Endothelial cell of umbilical vein (primary cell): Measurements from ENCODE around the gene ENPP3. TPM values are rescaled to one million over a fixed set of nuclear protein-coding genes. Genes with fewer than 3 reads are reported as not detected.

ENCODE experiments used
- BruUV-seq: library from RNA; stranded (reverse); fragments of 400-500 nt; replicated peaks from 2 replicates; lab custom pipeline; 2021; lab: Mats Ljungman, UMichigan
- CTCF ChIA-PET: fragments of 300-600, 350-600 bp; sonication (Branson Sonifier 250); formaldehyde crosslinking; loops from one replicate; lab custom pipeline; 2021; ENCODE audit warnings: antibody characterized with exemption, inconsistent platforms; lab: Charles Lee
- POLR2A ChIA-PET: fragments of 300-600, 350-600 bp; sonication (Branson Sonifier 250); formaldehyde crosslinking; loops from one replicate; lab custom pipeline; 2021; ENCODE audit warnings: antibody characterized with exemption, inconsistent platforms; lab: Charles Lee
- DNase-seq: peaks from one replicate; pipeline ENCODE4 v3.0.0-alpha.2; 2011; ENCODE audit warnings: low read depth, low spot score
- FAIRE-seq: peaks from 2 replicates; lab custom pipeline; 2011; peaks lifted over from hg19 to GRCh38; lab: Jason Lieb, UNC
- H2AFZ ChIP-seq: 2 replicates; pipeline ENCODE4 v1.6.0; 2012; ENCODE audit warnings: low read depth, low read length, control low read depth, inconsistent platforms
- H3K27ac ChIP-seq: 2 replicates; pipeline ENCODE4 v1.5.1; 2011; ENCODE audit warnings: low read depth, mild to moderate bottlenecking, control low read depth, low read length, moderate library complexity; ENCODE audit not compliant: insufficient read depth
- H3K27me3 ChIP-seq, 2 experiments: 2 replicates each; pipeline versions ENCODE4 v1.6.0 to v1.6.1; 2011; ENCODE audit warnings: low read length in 2 of 2, mixed read lengths in 1 of 2; ENCODE audit not compliant: control insufficient read depth in 2 of 2, insufficient read depth in 2 of 2
- H3K36me3 ChIP-seq, 2 experiments: 2 replicates in 1 of 2; 3 replicates in 1 of 2; pipeline ENCODE4 v1.5.1; 2011; ENCODE audit warnings: low read length in 2 of 2, mild to moderate bottlenecking in 1 of 2, moderate library complexity in 1 of 2; ENCODE audit not compliant: control insufficient read depth in 2 of 2, insufficient read depth in 2 of 2; ENCODE audit errors: extremely low read depth in 1 of 2
- H3K4me1 ChIP-seq: 3 replicates; pipeline ENCODE4 v1.5.1; 2011; ENCODE audit warnings: mild to moderate bottlenecking, low read length; ENCODE audit not compliant: control insufficient read depth, insufficient read depth; ENCODE audit errors: extremely low read depth
- H3K4me2 ChIP-seq: 2 replicates; pipeline ENCODE4 v1.6.1; 2011; ENCODE audit warnings: low read length, control low read depth, mixed read lengths; ENCODE audit not compliant: insufficient read depth
- H3K4me3 ChIP-seq, 3 experiments: fragments of 200-600 bp in 1 of 3; sonication (generic), shearing (Covaris generic) in 1 of 3; replicated peaks in 1 of 3; 2 replicates each; pipeline ENCODE4 v1.5.1; 2011 to 2016; ENCODE audit warnings: control low read depth in 3 of 3, low read length in 3 of 3, mild to moderate bottlenecking in 2 of 3, inconsistent platforms in 1 of 3, low read depth in 1 of 3, moderate library complexity in 1 of 3; ENCODE audit not compliant: insufficient read depth in 1 of 3
- H3K79me2 ChIP-seq: 2 replicates; pipeline ENCODE4 v1.6.0; 2012; ENCODE audit warnings: low read length, inconsistent platforms; ENCODE audit not compliant: control insufficient read depth, insufficient read depth
- H3K9ac ChIP-seq: replicated peaks from 2 replicates; pipeline ENCODE3; 2011; ENCODE audit warnings: low read length, control low read depth; ENCODE audit not compliant: insufficient read depth; ENCODE audit errors: extremely low read depth
- H3K9me1 ChIP-seq: replicated peaks from 3 replicates; pipeline ENCODE4 v1.6.0; 2011; ENCODE audit warnings: mild to moderate bottlenecking, low read length; ENCODE audit not compliant: control insufficient read depth, insufficient read depth; ENCODE audit errors: extremely low read depth
- H3K9me3 ChIP-seq: replicated peaks from 2 replicates; pipeline ENCODE4 v1.5.1; 2012; ENCODE audit warnings: low read length, inconsistent platforms; ENCODE audit not compliant: control insufficient read depth, insufficient read depth
- H4K20me1 ChIP-seq: replicated peaks from 2 replicates; pipeline ENCODE3; 2011; ENCODE audit warnings: mild to moderate bottlenecking, low read length; ENCODE audit not compliant: control insufficient read depth, insufficient read depth; ENCODE audit errors: extremely low read depth
- CTCF ChIP-seq, 2 donors: IDR thresholded peaks; 1 replicate in 1 of 2; 2 replicates in 1 of 2; pipeline ENCODE4 v1.5.1; 2011; ENCODE audit warnings: low read length in 2 of 2, mild to moderate bottlenecking in 2 of 2, moderate library complexity in 2 of 2, control low read depth in 1 of 2, inconsistent platforms in 1 of 2, low read depth in 1 of 2; ENCODE audit not compliant: insufficient read depth in 1 of 2; ENCODE audit errors: extremely low read depth in 1 of 2
- EZH2 ChIP-seq: IDR thresholded peaks from 2 replicates; pipeline ENCODE4 v1.6.1; 2012; ENCODE audit warnings: borderline replicate concordance, low read depth, mild to moderate bottlenecking, moderate library complexity, low read length, inconsistent platforms; ENCODE audit not compliant: severe bottlenecking
- FOS ChIP-seq: IDR thresholded peaks from 2 replicates; pipeline ENCODE4 v1.6.1; 2011; ENCODE audit warnings: mild to moderate bottlenecking, low read length, moderate library complexity, borderline replicate concordance; ENCODE audit not compliant: insufficient read depth
- GATA2 ChIP-seq: IDR thresholded peaks from 2 replicates; pipeline ENCODE4 v1.7.0; 2011; ENCODE audit warnings: low read depth, mild to moderate bottlenecking, moderate library complexity, mixed read lengths, low read length; ENCODE audit not compliant: insufficient read length, insufficient read depth
- JUN ChIP-seq: IDR thresholded peaks from 2 replicates; pipeline ENCODE4 v1.6.1; 2011; ENCODE audit warnings: borderline replicate concordance, low read depth; ENCODE audit not compliant: insufficient read length, insufficient read depth
- MAX ChIP-seq: IDR thresholded peaks from 2 replicates; pipeline ENCODE4 v1.6.1; 2011; ENCODE audit not compliant: insufficient read depth, insufficient read length
- MYC ChIP-seq: IDR thresholded peaks from one replicate; pipeline ENCODE4 v1.6.1; 2011; ENCODE audit warnings: mild to moderate bottlenecking, low read depth, low read length
- POLR2AphosphoS5 ChIP-seq: IDR thresholded peaks from 2 replicates; pipeline ENCODE4 v1.6.1; 2012; ENCODE audit warnings: low read depth, mild to moderate bottlenecking, control low read depth, low read length, moderate library complexity; ENCODE audit not compliant: insufficient read depth
- dilution Hi-C: fragments of 300-500 bp; cut with MboI; formaldehyde crosslinking; loops from one replicate; pipeline ENCODE4 v1.15.0; 2019; ENCODE audit warnings: low sequenced_read_pairs; ENCODE audit not compliant: extremely low pct_ligation_motif_present
- intact Hi-C: fragments of 100-400 bp; cut with micrococcal nuclease; formaldehyde crosslinking; loops from one replicate; pipeline ENCODE4 v1.10.0; 2022
- polyA plus RNA-seq, 4 experiments: library from polyadenylated mRNA; depleted of rRNA in 3 of 4; stranded (reverse) in 3 of 4; unstranded in 1 of 4; fragments of >200 nt; gene quantifications; 2 replicates each; pipeline versions ENCODE4 v1.2.1 to v1.2.3, GENCODE V29; 2011 to 2012; ENCODE audit warnings: missing spikeins in 1 of 4
- total RNA-seq: library from RNA; stranded (reverse); gene quantifications from 2 replicates; pipeline ENCODE4 v1.2.3, GENCODE V29; 2021

ENPP3 gene
- total and polyA plus RNA-seq, 2 donors (not counting 3 experiments of a cell fraction or from before 2014, with no cell fraction given), result not detected

- no peak overlapping the region for H2AFZ ChIP-seq
Observed at GRCh38 chr6:131729550-131729949, 92.4 kb downstream of the ENPP3 start.

GRCh38 chr6:131730264-131730663 is 93.2 kb downstream of the ENPP3 start:
- H3K27me3 ChIP-seq, result no peaks in the 10 kb centered on the region
- H3K4me1 ChIP-seq, result no peaks in the 10 kb centered on the region
- no peaks in the 10 kb centered on the region for H4K20me1 ChIP-seq
- BruUV-seq, result no TSS peak
- no peak overlapping the region for H2AFZ ChIP-seq
- FAIRE-seq (no peak), DNase-seq (no peak)
- dilution Hi-C loops (no loop called here), intact Hi-C loops (no loop called here)
- H3K4me2 ChIP-seq, result no peak overlapping the region
- no peak overlapping the region for H3K27ac ChIP-seq
- H3K9ac ChIP-seq, result no peak overlapping the region
- ChIA-PET CTCF (interaction anchor here (1.8 kb wide), 2 partner anchors 8 to 14 kb away, joined by 3 to 9 read pairs; no protein-coding TSS in a partner anchor), POLR2A (no interaction called here)
- no peaks in the 10 kb centered on the region for H3K36me3 ChIP-seq
- TF ChIP-seq MYC (no peak), EZH2 (no peak), GATA2 (no peak), MAX (no peak), POLR2AphosphoS5 (no peak), FOS (no peak)
- H3K79me2 ChIP-seq, result no peaks in the 10 kb centered on the region
- no peaks in the 10 kb centered on the region for H3K9me1 ChIP-seq
- no peak overlapping the region for H3K4me3 ChIP-seq
- no peaks in the 10 kb centered on the region for H3K9me3 ChIP-seq

More at GRCh38 chr6:131729550-131729949, 92.4 kb downstream of the ENPP3 start:
- H4K20me1 ChIP-seq, result no peaks in the 10 kb centered on the region
- TF ChIP-seq CTCF (IDR thresholded peaks at IDR 0.05; ENCODE audit: extremely low read depth in 1 of 2, insufficient read depth in 1 of 2, low read depth in 1 of 2, low read length in 2 of 2) (no peak), MYC (no peak), JUN (no peak)
- H3K4me2 ChIP-seq, result no peak overlapping the region
- FAIRE-seq (no peak), DNase-seq (no peak)
- dilution Hi-C loops (no loop called here), intact Hi-C loops (no loop called here)
- POLR2A ChIA-PET, result no interaction called here
- no peaks in the 10 kb centered on the region for H3K27me3 ChIP-seq
- H3K4me1 ChIP-seq, result no peaks in the 10 kb centered on the region
- H3K9ac ChIP-seq, result no peak overlapping the region
- H3K9me3 ChIP-seq, result no peaks in the 10 kb centered on the region
- no peaks in the 10 kb centered on the region for H3K36me3 ChIP-seq
- CTCF ChIA-PET, result interaction anchor here (2.4 kb wide), 1 partner anchor 35 kb away, joined by 15 read pairs; no protein-coding TSS in a partner anchor
- BruUV-seq, result no TSS peak
- no peaks in the 10 kb centered on the region for H3K9me1 ChIP-seq
- H3K79me2 ChIP-seq, result no peaks in the 10 kb centered on the region
- no peak overlapping the region for H3K27ac ChIP-seq
- H3K4me3 ChIP-seq, result no peak overlapping the region
